H1 (cell line): ENCODE measurements around the gene TMEM107. TPM values are rescaled to one million over a fixed set of nuclear protein-coding genes. Genes with fewer than 3 reads are reported as not detected.

Source experiments
- ASH2L ChIP-seq: fragments of 200-600, 300-600 bp; sonication (generic); IDR thresholded peaks from one replicate; pipeline ENCODE4 v1.7.1; 2017; ENCODE audit warnings: low read length
- BCL11A ChIP-seq, 2 experiments: IDR thresholded peaks; one replicate each; pipeline ENCODE4 v1.6.1; 2011; ENCODE audit warnings: low read depth in 2 of 2, low read length in 2 of 2, mild to moderate bottlenecking in 2 of 2
- CBX5 ChIP-seq: fragments of 300-800, 300-1000 bp; sonication (generic); IDR thresholded peaks from 2 replicates; pipeline ENCODE4 v1.7.1; 2016; ENCODE audit warnings: antibody characterized with exemption, low read length, low read depth
- CEBPB ChIP-seq: IDR thresholded peaks from 2 replicates; pipeline ENCODE4 v1.6.1; 2012; ENCODE audit warnings: low read depth, low read length
- CHD2 ChIP-seq: IDR thresholded peaks from 2 replicates; pipeline ENCODE4 v1.6.1; 2012; ENCODE audit warnings: low read length, improper control_type of control experiment
- CTBP2 ChIP-seq: IDR thresholded peaks from 2 replicates; pipeline ENCODE4 v1.7.0; 2011; ENCODE audit warnings: borderline replicate concordance, mild to moderate bottlenecking, moderate library complexity, mixed read lengths, low read length; ENCODE audit not compliant: insufficient read depth, insufficient read length
- EGR1 ChIP-seq: IDR thresholded peaks from 2 replicates; pipeline ENCODE4 v1.6.1; 2011; ENCODE audit warnings: low read depth, low read length, borderline replicate concordance
- EP300 ChIP-seq, 2 experiments: IDR thresholded peaks; 1 replicate in 1 of 2; 2 replicates in 1 of 2; pipeline ENCODE4 v1.6.1; 2011 to 2012; ENCODE audit warnings: low read depth in 2 of 2, low read length in 2 of 2, mild to moderate bottlenecking in 2 of 2, borderline replicate concordance in 1 of 2, inconsistent platforms in 1 of 2, moderate library complexity in 1 of 2
- JUN ChIP-seq: IDR thresholded peaks from 2 replicates; pipeline ENCODE4 v1.6.1; 2011; ENCODE audit warnings: low read depth, mild to moderate bottlenecking, improper control_type of control experiment, low read length
- JUND ChIP-seq: IDR thresholded peaks from 2 replicates; pipeline ENCODE4 v1.6.1; 2011; ENCODE audit warnings: mild to moderate bottlenecking, improper control_type of control experiment, low read length
- KDM1A ChIP-seq: fragments of 200-600, 300-600 bp; sonication (generic); IDR thresholded peaks from 2 replicates; pipeline ENCODE4 v1.7.1; 2016; ENCODE audit warnings: mild to moderate bottlenecking, low read length, borderline replicate concordance
- KDM4A ChIP-seq: IDR thresholded peaks from one replicate; pipeline ENCODE4 v1.7.1; 2012; ENCODE audit warnings: low read depth, mild to moderate bottlenecking, moderate library complexity, low read length, inconsistent platforms; ENCODE audit not compliant: severe bottlenecking
- POLR2A ChIP-seq, 2 experiments: IDR thresholded peaks; 1 replicate in 1 of 2; 2 replicates in 1 of 2; pipeline ENCODE4 v1.6.1; 2011; ENCODE audit warnings: low read depth in 2 of 2, low read length in 2 of 2, mild to moderate bottlenecking in 2 of 2; ENCODE audit errors: control extremely low read depth in 1 of 2
- RFX5 ChIP-seq: IDR thresholded peaks from 2 replicates; pipeline ENCODE4 v1.6.1; 2011; ENCODE audit warnings: low read depth, low read length, improper control_type of control experiment, borderline replicate concordance
- SAP30 ChIP-seq: fragments of 300-600 bp; sonication (generic); IDR thresholded peaks from 2 replicates; pipeline ENCODE4 v1.7.1; 2012; ENCODE audit warnings: low read length, moderate library complexity, mild to moderate bottlenecking, inconsistent platforms; ENCODE audit not compliant: insufficient read depth, insufficient replicate concordance
- SIN3A ChIP-seq, 2 experiments: IDR thresholded peaks in 1 of 2; conservative IDR thresholded peaks in 1 of 2; 2 replicates each; pipeline ENCODE4 v1.6.1; 2011 to 2012; ENCODE audit warnings: low read length in 2 of 2, improper control_type of control experiment in 1 of 2, low read depth in 1 of 2, mild to moderate bottlenecking in 1 of 2
- SP2 ChIP-seq: IDR thresholded peaks from 2 replicates; pipeline ENCODE4 v1.6.1; 2012; ENCODE audit warnings: mild to moderate bottlenecking, low read length, inconsistent platforms
- SRF ChIP-seq: IDR thresholded peaks from 2 replicates; pipeline ENCODE4 v1.6.1; 2011; ENCODE audit warnings: mild to moderate bottlenecking, low read depth, low read length, moderate library complexity
- SUZ12 ChIP-seq: fragments of 200-600 bp; sonication (generic); IDR thresholded peaks from 2 replicates; pipeline ENCODE4 v1.6.1; 2012; ENCODE audit warnings: mild to moderate bottlenecking, inconsistent platforms, low read length, moderate library complexity, mixed read lengths
- TAF1 ChIP-seq: IDR thresholded peaks from 2 replicates; pipeline ENCODE4 v1.6.1; 2011; ENCODE audit warnings: mild to moderate bottlenecking, low read depth, low read length
- polyA plus RNA-seq, 7 experiments: library from polyadenylated mRNA; depleted of rRNA in 3 of 7; stranded (reverse) in 5 of 7; unstranded in 2 of 7; fragments of >200 nt in 5 of 7; fragments of 200-250 nt in 2 of 7; gene quantifications; 1 replicate in 5 of 7; 2 replicates in 1 of 7; 4 replicates in 1 of 7; pipeline versions ENCODE4 v1.2.1 to v1.2.3, GENCODE V29; 2011 to 2013; ENCODE audit warnings: missing spikeins in 2 of 7, mixed read lengths in 2 of 7
- total RNA-seq: library from RNA; stranded (reverse); fragmentation: NEBNext Ultra II Directional; extraction: Animal tissue kit (Norgen Biotek cat#: 25700); gene quantifications from 2 replicates; pipeline ENCODE4 v1.2.1, GENCODE V29; 2021

The TMEM107 gene
- total and polyA plus RNA-seq, 2 of the 8 experiments (the other 6 are each of a cell fraction or from before 2014, with no cell fraction given) = 17.3 to 21.5 TPM

- TF ChIP-seq ASH2L = peak; percentile 67
- TF ChIP-seq CTBP2 = no peak
- TF ChIP-seq SP2 = no peak
- peak; percentile 17 for TF ChIP-seq SAP30
- TF ChIP-seq POLR2A (IDR thresholded peaks at IDR 0.05; ENCODE audit: control extremely low read depth in 1 of 2, low read depth in 2 of 2, low read length in 2 of 2) = peak in 1 of 2 experiments; percentile 10; a peak in 1 of 3 replicates
- peak; percentile 55 for TF ChIP-seq KDM4A
- TF ChIP-seq TAF1 = no peak
- TF ChIP-seq RFX5 = no peak
- no peak for TF ChIP-seq CBX5
- TF ChIP-seq CEBPB = peak; percentile 83
- peak; percentile 49 to 60; a peak in 2 of 4 replicates for TF ChIP-seq SIN3A (conservative IDR thresholded peaks at IDR 0.05 in 1 of 2, IDR thresholded peaks at IDR 0.05 in 1 of 2; ENCODE audit: low read depth in 1 of 2, low read length in 2 of 2)
- no peak for TF ChIP-seq JUN
- TF ChIP-seq KDM1A = no peak
- no peak for TF ChIP-seq JUND
- TF ChIP-seq CHD2 = no peak
- no peak for TF ChIP-seq SRF
- no peak for TF ChIP-seq SUZ12
- TF ChIP-seq EP300 (IDR thresholded peaks at IDR 0.05; ENCODE audit: borderline replicate concordance in 1 of 2, low read depth in 2 of 2, low read length in 2 of 2) = no peak
- no peak for TF ChIP-seq BCL11A (IDR thresholded peaks at IDR 0.05; ENCODE audit: low read depth in 2 of 2, low read length in 2 of 2)
- no peak for TF ChIP-seq EGR1
Measured at GRCh38 chr17:8221663-8222379, 45.6 kb upstream of the TMEM107 start (continued).
